Measurements from ENCODE around the gene HGFAC. TPM values are rescaled to one million over a fixed set of nuclear protein-coding genes. Genes with fewer than 3 reads are reported as not detected.

Gene HGFAC
- total RNA-seq, 1 donor = not detected

DNA sequence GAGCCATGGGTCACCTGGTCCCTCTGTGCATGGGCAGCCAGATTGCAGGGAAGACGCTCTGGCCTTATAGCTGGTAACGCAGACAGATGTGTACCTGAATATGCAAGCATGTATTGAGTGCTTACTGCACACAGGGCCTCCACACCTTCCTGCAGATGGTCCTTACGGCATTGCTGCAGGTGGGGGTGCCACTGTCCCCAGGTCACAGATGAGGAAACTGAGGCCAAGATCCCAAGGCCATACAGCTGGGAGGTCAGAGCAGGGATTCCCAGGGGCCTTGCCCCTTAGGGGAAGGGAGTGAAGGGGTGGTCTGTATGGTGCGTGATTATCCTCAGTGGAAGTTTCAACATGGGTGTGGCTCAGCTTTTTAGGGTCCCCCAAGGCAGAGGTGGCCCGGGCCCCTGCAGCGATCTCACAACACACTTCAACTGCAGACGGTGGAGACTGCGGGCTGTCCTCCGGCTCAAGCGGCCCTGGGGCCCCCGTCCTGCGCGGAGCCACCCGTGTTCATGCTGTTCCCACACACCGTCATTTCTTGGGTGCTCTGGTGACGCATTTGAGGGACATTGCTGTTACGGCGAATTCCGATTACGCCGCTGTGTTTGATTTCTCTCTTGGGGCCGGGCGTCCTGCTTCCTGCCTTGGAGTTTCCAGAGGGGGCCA, 29.5 kb downstream of the HGFAC start:
- DNase-seq (ENCODE audit: low read depth) = no peak

DNA sequence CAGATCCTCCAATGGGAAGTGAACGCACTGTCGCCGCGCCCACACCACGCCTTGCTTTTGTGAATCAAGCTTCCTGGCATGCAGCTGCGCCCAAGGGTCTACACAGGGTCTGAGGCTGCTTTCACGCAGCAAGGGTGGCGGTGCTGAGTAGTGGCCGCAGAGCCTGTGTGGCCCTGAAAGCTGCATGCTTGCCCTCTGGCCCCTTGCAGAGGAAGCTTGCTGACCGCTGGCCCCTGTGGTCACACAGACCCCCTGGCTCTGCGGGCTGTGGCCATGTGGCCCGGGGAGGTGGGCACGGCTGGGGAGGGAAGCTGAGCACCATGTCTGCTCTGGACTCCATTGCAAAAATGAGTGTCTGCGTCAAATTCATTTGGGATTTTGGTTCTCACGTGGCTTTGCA, 30.1 kb downstream of the HGFAC start:
- no peak overlapping the region for H3K4me3 ChIP-seq (ENCODE audit: low read depth, low read length)
- no peak for DNase-seq (ENCODE audit: low read depth)
- TF ChIP-seq, protein P1, sequence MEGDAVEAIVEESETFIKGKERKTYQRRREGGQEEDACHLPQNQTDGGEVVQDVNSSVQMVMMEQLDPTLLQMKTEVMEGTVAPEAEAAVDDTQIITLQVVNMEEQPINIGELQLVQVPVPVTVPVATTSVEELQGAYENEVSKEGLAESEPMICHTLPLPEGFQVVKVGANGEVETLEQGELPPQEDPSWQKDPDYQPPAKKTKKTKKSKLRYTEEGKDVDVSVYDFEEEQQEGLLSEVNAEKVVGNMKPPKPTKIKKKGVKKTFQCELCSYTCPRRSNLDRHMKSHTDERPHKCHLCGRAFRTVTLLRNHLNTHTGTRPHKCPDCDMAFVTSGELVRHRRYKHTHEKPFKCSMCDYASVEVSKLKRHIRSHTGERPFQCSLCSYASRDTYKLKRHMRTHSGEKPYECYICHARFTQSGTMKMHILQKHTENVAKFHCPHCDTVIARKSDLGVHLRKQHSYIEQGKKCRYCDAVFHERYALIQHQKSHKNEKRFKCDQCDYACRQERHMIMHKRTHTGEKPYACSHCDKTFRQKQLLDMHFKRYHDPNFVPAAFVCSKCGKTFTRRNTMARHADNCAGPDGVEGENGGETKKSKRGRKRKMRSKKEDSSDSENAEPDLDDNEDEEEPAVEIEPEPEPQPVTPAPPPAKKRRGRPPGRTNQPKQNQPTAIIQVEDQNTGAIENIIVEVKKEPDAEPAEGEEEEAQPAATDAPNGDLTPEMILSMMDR (IDR thresholded peaks at IDR 0.05; ENCODE audit: insufficient read depth, low read length) = no peak

More for the DNA sequence above, 29.5 kb downstream of the HGFAC start:
- no peak overlapping the region for H3K4me3 ChIP-seq (ENCODE audit: low read depth, low read length)
- TF ChIP-seq, protein P1 (IDR thresholded peaks at IDR 0.05; ENCODE audit: insufficient read depth, low read length) = no peak

DNA sequence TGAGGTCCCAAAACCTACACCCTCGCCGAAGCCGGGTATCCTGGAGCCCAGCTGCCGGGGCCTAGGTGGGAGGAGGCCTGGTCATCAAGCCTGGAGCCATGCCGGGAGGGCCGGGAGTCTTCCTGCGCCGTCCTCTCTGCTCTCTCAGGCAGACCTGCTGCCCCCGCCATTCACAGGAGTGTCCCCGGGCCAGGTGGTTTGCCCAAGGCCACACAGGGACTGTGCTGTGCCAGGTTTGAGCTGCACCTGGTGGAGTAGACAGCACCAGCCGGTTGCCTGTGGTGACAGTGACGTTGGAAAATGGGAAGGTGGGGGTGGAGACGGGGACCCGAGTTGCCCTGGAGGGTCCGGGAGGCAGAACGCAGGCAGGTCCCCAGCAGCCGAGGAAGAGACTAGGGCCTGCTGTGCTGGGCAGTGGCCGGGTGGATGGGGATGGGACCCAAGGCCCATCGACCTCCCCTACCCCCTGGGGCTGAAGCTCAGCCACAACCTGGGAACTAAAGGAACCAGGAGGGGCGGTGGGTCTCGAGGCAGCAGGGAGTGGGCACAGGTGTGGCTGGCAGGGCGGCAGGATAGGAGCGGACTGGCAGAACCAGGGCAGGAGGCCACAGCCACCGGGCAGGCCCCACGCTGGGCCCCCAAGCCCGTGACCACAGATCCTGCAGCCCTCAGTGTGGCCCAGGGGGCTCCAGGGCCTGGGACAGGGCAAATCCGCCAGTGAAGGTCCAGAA, 30.8 kb downstream of the HGFAC start:
- no peak for DNase-seq (ENCODE audit: low read depth)
- H3K4me3 ChIP-seq (ENCODE audit: low read depth, low read length) = no peak overlapping the region
- TF ChIP-seq, protein P1 (IDR thresholded peaks at IDR 0.05; ENCODE audit: insufficient read depth, low read length) = no peak

DNA sequence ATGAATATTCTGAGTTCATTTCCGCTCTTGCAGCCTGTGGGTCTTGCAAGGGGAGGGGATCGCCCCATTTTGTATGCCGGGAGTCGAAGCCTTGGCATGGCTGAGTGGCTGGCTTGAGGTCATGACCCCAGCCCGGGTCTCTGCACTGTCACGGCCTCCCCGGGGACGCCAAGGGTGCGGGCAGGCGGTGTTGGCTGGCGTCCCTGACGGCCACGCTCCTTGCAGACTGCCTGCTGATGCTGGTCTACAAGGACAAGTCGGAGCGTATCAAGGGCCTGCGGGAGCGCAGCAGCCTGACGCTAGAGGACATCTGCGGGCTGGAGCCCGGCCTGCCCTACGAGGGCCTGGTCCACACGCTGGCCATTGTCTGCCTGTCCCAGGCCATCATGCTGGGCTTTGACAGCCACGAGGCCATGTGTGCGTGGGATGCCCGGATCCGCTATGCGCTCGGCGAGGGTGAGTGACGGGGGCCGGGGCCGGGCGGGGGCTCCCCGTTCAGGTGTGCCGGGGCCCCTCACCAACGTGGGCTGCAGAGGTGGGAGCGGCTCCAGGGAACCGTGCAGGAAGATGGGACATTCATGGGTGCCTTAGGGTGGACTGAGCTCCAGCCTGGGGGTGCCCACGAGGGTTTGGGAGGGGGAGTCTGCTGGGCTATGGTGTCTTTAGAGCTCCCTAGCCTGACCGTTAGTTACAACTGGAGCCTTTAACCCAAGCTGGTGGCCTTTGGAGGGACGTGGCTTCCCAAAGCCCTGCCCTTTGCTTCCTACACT, 31.6 kb downstream of the HGFAC start:
- no peak overlapping the region for H3K4me3 ChIP-seq (ENCODE audit: low read depth, low read length)
- no peak for DNase-seq (ENCODE audit: low read depth)
- TF ChIP-seq, protein P1 (IDR thresholded peaks at IDR 0.05; ENCODE audit: insufficient read depth, low read length) = no peak

DNA sequence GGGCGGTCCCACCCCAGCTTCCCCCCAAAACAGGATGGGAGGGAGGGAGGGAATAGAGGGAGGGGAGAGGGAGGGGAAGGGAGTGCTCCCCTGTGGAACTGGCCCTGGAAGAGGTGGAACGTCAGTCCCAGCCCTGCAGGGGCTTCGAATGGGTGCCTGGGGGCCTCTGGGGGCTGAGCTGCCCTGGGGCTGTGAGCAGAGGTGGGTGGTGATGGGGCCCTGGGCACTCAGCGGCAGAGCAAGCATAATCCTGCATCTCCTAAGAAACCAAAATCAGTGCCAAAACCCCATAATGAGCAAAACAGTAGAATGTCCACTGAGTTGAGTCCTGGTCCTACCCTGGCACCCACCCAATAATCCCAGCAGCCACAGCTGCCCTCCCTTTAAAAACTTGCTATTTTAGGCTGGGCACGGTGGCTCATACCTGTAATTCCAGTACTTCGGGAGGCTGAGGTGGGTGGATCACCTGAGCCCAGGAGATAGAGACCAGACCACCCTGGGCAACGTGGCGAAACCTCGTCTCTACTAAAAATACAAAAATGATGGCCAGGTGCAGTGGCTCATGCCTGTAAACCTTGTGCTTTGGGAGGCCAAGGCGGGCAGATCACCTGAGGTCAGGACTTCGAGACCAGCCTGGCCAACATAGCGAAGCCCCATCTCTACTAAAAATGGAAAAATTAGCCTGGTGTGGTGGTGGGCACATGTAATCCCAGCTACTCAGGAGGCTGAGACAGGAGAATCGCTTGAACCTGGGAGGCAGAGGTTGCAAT, 32.4 kb downstream of the HGFAC start:
- no peak for DNase-seq (ENCODE audit: low read depth)
- TF ChIP-seq, protein P1 (IDR thresholded peaks at IDR 0.05; ENCODE audit: insufficient read depth, low read length) = no peak
- H3K4me3 ChIP-seq (ENCODE audit: low read depth, low read length) = no peak overlapping the region

DNA sequence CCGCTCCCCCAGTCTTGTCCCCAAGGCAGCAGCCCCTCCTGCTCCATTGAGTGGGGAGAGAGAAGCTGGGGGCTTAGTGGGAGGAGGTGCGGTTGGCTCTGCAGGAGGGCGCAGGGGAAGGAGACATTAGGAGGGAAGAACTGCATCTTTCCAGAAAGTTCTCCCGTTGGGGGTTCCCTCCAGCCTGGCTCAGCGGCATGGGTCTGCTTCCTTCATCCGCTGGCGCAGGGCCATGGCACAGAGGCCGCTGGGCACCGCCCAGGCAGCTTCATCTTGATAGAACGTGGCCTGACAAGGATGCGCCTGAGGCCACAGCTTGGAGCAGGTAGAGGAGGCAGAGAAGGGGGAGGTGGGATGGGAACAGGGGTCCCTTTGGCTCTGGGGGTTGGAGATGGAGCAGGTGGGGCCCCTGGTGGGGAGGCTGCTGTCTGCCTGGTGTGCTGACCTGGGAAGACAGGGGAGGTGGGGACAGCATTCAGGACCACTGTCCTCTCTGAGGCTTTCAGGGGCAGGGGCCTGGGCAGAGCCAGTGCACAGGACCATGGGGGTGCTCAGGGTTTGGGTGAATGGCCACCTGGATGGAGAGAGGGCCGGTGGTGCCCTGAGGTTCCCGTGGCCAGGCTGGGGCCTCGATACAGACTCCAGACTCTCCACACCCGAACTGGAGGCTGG, 33.4 kb downstream of the HGFAC start:
- no peak for DNase-seq (ENCODE audit: low read depth)
- H3K4me3 ChIP-seq (ENCODE audit: low read depth, low read length) = no peak overlapping the region
- TF ChIP-seq, protein P1 (IDR thresholded peaks at IDR 0.05; ENCODE audit: insufficient read depth, low read length) = no peak

All from fibroblast of the aortic adventitia (primary cell).